HG03280 (cell line): ENCODE data around the gene ELP5.
"Not testable (repeated sequence)": the region's sequence is repeated elsewhere in the genome, so short reads cannot be mapped to it uniquely, and the experiment has no call there.

Experiments
- ATAC-seq: cut with Tn5 transposase; IDR thresholded peaks from one replicate; pipeline ENCODE4 v1.9.1; 2021; ENCODE audit warnings: mild to moderate bottlenecking, moderate library complexity; ENCODE audit not compliant: unreplicated experiment

The ELP5 gene

GRCh38 chr17:7235693-7236665 lies 16.0 kb upstream of the ELP5 start:
- ATAC-seq = no peak

DNA sequence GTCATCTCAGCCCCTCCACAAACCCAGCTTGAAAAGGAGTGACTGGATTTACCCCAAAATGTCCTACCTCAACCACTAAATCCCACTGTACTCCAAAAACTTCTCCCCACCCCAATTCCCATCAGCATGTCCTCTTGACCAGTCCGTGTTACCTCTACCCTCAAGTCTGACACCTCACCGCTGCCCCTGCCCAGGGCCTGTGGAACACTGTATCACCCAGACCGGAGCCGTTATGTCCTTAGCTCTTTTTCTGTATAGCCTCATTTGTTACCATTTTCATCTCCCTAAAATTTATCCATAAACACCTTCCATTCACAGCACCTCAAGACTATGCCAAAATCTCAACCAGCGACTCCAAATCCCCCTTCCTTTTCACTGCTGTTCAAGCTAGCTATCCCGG lies 15.2 kb upstream of the ELP5 start:
- no peak for ATAC-seq

GRCh38 chr17:7237266-7237760 lies 14.7 kb upstream of the ELP5 start:
- no peak for ATAC-seq

DNA sequence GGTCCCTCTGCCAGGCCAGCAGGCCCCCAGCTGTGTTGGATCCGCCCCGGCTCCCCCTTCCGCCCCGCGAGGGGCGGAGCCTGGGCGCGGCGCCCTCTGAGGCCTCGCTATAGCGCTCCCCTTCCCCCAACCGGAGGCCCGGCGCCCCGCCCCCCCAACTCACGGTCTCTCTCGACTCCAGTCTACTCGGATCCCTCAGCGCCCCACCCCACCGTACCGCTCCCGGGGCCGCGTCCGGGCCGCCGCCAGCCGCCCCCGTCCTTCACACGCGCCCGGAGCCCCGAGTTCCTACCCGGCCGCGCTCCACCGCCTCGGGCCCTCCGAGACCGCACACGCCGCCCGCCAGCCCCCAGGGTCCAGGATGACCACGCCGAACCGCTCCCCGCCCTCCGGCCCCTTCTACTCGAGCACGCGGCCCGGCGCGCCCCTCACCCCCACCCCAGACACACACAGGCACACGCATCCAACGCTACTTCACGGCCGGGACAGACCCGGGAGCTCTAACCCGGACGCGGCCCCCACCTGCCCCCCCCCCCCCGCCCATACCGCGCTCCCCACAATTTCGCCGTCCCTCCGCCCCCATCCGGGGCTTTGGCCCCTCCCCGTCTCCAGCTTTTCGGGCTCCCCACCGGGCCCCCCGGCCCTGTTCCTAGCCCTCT lies 14.1 kb upstream of the ELP5 start:
- no peak for ATAC-seq

- no peak for ATAC-seq
Observed at GRCh38 chr17:7238420-7239090, 13.5 kb upstream of the ELP5 start.

GRCh38 chr17:7239091-7240027 lies 12.7 kb upstream of the ELP5 start, which contains the start of gene PHF23:
TSS of gene PHF23 (minus strand) at chr17:7239457. CDS start at chr17:7239279, 178 bp downstream.
- ATAC-seq = peak; percentile 52

DNA sequence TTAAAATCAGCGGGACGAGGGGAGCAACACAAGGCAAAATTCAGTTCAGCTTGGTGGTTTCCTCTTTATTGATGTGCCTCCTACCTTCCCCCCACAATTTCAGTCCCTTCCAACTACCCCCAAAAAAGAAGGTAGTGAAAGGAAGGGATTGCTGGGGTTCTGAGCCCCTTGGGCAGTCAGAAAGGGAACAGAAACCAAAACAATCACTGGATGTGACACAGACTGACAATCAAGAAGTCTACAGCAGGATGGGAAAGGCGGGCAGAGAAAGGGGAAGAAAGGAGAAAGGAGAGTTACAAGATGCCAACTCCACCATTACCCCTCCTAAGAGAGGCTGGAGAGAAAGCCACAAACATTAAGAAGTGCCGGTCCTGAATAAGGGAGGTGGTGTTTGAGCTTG lies 11.6 kb upstream of the ELP5 start:
- ATAC-seq = no peak

- no peak for ATAC-seq
Observed at GRCh38 chr17:7241090-7241733, 10.8 kb upstream of the ELP5 start.

DNA sequence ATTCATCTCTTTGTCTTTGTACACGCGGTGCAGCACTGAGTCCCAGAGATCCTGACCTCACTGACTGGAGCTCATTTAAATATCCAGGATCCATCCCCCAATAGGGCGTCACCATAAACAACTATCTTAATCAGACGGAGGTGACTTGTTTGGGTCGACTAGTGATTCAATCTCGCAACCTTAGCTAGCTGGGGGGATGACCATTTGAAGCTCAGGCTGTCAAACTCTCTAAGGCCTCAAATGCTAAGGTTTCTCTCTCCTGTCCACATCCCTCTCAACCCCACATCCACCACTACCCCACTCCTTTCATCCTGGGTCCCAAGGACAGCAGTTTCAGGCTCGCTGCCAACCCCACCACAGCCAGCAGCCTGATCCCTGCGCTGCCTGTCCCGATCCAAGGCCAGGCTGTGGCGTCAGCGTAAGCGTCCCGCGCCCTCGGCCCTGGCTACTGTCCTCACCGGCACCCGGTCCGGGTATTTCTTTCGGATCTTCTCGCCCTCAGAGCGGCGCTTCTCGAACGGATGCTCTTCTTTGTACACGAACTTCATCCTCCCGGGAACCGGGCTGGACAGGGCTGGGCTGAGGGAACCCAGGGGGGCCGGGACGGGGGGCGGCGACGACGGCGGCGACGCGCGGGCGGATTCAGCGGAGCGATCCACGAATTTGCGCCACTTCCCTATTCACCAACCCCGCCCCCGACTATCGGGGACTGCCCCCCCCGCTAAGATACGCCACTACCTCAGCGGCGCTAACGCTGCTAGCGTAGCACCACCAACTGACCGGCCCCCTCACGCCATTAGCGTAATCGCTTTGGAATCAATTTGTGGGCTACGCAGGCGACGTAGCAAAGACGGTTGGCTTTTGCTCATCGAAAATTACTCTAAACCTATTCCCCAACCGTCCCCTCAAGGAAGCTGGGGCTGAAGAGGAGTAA lies 10.0 kb upstream of the ELP5 start, which contains the start of gene GABARAP:
Gene GABARAP, minus strand, starts transcription at position 667 of the 934 bp plus-strand sequence. Its CDS starts 119 bp downstream, at position 548.
- ATAC-seq = peak; percentile 31

DNA sequence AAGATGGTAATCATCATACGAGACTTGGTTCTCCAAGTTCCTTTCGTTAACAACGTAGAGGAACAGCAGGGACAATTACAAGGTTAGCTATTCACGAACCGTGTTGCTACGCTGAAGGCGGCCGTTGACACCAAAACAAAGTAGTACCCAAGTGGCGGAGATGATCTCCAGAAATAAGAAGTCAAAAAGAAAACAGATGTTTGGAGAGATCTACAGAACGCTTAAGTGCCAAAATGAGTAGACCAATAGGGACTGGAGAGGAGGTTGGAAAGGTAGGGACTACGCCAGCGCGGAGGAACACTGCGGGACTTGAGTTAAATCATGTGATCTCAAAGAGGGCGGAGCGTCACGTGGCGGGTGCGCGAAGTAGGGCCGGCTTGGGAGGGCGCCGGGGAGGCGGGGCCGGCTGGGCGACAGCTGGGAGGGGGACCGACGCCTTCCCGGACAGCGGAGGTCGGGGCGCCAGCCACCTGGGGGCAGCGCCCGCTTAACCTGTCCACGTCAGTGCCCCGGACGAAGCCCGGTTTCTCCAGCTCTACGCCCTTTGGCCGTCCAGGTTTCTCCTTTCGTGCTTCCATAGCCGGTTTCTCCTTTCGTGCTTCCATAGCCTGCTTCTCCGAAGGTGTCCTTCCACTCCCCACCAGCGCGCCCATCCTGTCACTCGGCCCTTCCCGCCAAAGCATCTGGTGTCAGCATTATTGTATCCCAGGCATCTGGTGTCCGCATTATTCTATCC lies 9.1 kb upstream of the ELP5 start:
- ATAC-seq = peak; percentile 39

DNA sequence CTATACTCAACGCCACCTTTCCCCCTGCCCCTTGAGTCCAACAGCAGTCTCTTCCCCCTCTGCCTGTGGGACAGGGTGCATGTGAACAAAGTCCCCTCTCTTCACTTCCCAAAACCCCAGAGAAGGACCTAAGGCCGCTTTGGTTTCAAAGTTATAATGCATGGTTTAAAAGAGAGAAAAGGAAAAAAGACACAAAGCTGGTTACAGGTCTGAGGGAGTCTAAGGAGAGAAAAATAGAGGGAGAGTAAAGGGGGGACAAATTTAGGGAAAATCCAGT lies 8.6 kb upstream of the ELP5 start:
- no peak for ATAC-seq

DNA sequence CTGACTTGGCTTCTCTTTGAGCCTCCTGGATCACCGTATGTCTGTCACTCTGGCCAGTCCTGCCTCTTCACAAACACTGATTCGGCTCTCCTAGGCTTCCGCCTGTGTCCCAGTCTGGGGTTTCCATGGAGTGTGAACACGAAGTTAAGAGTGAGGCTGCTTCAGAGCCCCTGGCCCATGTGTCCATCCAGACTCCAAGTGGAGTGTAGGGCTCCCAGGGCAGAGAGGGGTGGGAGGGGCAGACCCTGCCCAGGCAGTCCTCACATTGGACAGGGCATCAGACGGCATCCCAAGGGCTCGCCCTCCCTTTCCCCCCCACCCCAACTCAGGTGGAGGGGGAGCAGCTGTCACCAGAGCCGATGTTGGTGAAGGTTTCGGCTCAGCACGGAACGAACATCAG lies 8.2 kb upstream of the ELP5 start:
- ATAC-seq = not testable (repeated sequence)

DNA sequence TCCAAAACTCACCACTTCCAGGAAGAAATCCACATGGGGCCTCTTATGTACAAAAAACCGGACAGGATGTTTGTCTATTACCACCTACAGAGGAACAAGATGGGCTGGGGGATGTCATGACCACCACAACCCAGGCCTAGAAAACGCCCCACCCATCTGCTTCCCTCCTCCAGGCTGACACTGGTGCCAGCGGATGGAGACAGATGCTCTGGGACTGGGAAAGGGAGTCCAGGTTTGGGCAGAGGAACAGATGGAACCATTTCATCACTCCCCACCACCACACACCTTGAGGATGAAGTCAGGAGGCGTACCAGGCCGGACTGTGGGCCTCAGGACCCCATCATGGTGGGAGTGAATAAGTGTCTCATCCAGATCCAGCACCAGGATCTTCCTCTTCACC lies 5.2 kb upstream of the ELP5 start:
- ATAC-seq = no peak

- no peak for ATAC-seq
Observed at GRCh38 chr17:7248796-7249195, 3.2 kb upstream of the ELP5 start.

DNA sequence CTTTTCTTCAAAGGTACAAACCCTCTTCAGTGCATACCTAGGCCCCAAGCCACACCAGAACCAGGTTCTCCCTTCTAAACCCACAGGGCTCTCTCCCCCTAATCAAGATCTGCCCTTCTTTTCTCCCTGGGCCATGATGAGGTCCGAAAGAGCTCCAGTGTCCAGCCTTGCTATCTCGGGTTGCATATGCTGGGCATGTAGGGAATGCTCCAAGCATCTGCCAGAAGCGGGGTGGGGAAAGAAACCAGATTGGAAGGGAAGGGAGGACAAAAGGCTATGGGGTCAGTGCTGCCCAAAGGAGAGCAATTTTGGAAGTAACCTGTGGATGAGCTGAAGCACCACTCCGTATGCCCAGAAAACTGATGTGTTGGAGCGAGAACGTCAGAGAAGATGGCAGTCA lies 2.8 kb upstream of the ELP5 start:
- ATAC-seq = no peak

DNA sequence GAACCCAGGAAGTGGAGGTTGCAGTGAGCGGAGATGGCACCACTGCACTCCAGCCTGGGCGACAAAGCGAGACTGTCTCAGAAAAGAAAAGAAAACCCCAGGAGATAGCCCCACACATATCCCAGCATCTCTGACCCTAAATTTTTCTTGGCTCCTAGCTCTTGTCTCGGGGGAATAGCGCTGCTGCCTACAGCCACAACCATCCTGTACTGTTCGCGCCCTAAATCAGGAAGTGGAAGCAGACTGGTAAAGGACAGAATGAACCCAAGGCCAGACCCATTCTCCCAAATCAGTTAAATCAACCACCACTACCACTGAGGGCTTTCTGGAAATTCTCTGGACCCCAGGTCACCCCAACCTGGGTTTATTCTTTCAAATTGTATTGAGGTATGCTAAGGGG lies 2.2 kb upstream of the ELP5 start:
- ATAC-seq = no peak

DNA sequence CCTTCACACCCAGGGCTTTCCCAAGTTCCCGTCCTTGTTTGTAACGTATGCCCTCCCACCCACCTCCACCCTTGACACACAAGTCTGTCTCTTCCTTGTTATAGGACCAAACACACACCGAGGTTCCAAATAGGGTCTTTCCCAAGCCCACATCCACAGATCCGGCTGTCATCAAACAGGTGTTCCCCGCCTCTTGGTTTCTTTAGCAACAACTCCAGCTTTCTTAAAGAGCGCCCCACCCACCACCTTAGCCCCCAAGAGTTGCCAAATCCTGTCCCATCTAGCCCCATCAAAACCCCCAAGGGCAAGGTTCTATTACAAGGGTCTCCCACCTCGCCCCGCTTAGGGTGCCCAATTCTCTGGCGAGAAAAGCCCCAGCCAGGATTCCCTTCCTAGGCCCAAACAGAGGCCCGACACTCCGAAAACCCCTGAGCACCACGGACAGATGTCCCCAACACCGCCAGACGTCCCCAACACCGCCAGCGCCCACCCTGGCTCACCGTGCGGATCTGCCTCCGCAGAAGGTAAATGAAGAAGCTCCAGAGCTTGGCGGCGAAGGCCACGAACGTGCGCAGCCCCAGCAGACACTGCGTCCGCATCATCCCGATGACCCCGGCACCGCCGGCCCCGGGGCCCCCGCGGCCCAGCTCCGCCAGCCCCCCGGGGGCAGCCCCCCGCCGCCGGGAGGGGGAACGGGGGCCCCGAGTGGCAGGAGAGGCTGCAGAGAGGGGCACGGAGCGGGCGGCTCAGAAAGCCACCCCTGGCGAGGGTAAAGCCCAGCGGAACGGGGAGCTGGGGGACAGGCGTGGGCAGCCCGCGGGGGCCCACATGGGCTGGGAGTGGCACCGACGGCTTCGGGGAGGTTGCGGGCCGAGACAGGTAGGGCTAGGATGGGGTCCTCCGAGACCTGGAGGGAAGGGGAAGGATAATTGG lies 1.1 kb upstream of the ELP5 start:
- ATAC-seq = no peak
